Adrenal gland (tissue), 5 donors: ENCODE measurements around the gene MLC1.

Source experiments
- POLR2A ChIP-seq, 2 donors: fragments of 450-650 bp; IDR thresholded peaks; one replicate each; pipeline ENCODE4 v1.6.1; 2017; ENCODE audit warnings: antibody characterized with exemption in 2 of 2, mild to moderate bottlenecking in 2 of 2, moderate library complexity in 1 of 2
- TF ChIP-seq, protein P1 (sequence below), 6 experiments: fragments of 450-650 bp in 4 of 6; fragments of 200-600 bp in 2 of 6; sonication (generic) in 1 of 6; IDR thresholded peaks; 1 replicate in 5 of 6; 2 replicates in 1 of 6; pipeline versions ENCODE4 v1.5.1 to v1.8.0; 2016 to 2021; ENCODE audit warnings: antibody characterized with exemption in 6 of 6, mild to moderate bottlenecking in 2 of 6, moderate library complexity in 1 of 6
- donor health status: DM: no; HTN: no; CAD: no.

- TF ChIP-seq, protein P1, sequence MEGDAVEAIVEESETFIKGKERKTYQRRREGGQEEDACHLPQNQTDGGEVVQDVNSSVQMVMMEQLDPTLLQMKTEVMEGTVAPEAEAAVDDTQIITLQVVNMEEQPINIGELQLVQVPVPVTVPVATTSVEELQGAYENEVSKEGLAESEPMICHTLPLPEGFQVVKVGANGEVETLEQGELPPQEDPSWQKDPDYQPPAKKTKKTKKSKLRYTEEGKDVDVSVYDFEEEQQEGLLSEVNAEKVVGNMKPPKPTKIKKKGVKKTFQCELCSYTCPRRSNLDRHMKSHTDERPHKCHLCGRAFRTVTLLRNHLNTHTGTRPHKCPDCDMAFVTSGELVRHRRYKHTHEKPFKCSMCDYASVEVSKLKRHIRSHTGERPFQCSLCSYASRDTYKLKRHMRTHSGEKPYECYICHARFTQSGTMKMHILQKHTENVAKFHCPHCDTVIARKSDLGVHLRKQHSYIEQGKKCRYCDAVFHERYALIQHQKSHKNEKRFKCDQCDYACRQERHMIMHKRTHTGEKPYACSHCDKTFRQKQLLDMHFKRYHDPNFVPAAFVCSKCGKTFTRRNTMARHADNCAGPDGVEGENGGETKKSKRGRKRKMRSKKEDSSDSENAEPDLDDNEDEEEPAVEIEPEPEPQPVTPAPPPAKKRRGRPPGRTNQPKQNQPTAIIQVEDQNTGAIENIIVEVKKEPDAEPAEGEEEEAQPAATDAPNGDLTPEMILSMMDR (IDR thresholded peaks at IDR 0.05), result no peak
- TF ChIP-seq POLR2A (IDR thresholded peaks at IDR 0.05), result no peak
These were observed 50.8 kb downstream of the MLC1 start for GRCh38 chr22:50034126-50035081.
